Neural progenitor cell (in vitro differentiated cells): ENCODE measurements around the gene SFXN5. TPM values are rescaled to one million over a fixed set of nuclear protein-coding genes. Genes with fewer than 3 reads are reported as not detected.

Experiments
- DNase-seq: peaks from one replicate; pipeline ENCODE4 v3.0.0-alpha.2; 2016; ENCODE audit warnings: low spot score
- H2AFZ ChIP-seq: fragments of 200-600 bp; sonication (generic); replicated peaks from 2 replicates; pipeline ENCODE4 v1.6.1; 2016; ENCODE audit warnings: antibody characterized with exemption
- H3F3A ChIP-seq: fragments of 200-600 bp; sonication (generic); 2 replicates; pipeline ENCODE4 v1.6.1; 2016; ENCODE audit warnings: antibody characterized with exemption, low read depth
- H3K27ac ChIP-seq: fragments of 200-600 bp; sonication (generic); 2 replicates; pipeline ENCODE4 v1.5.1; 2016; ENCODE audit warnings: mild to moderate bottlenecking
- H3K27me3 ChIP-seq: fragments of 200-600 bp; sonication (generic); 2 replicates; pipeline ENCODE4 v1.6.1; 2016; ENCODE audit warnings: mild to moderate bottlenecking, moderate library complexity
- H3K36me3 ChIP-seq: fragments of 200-600 bp; sonication (generic); 2 replicates; pipeline ENCODE4 v1.5.1; 2016
- H3K4me1 ChIP-seq: fragments of 200-600 bp; sonication (generic); 2 replicates; pipeline ENCODE4 v1.6.1; 2016; ENCODE audit warnings: mixed run types
- H3K4me2 ChIP-seq: fragments of 200-600 bp; sonication (generic); 2 replicates; pipeline ENCODE4 v1.6.1; 2016
- H3K4me3 ChIP-seq: fragments of 200-600 bp; sonication (generic); 2 replicates; pipeline ENCODE4 v1.5.1; 2016
- H3K79me2 ChIP-seq: fragments of 200-600 bp; sonication (generic); 2 replicates; pipeline ENCODE4 v1.6.1; 2016; ENCODE audit warnings: low read depth
- H3K9ac ChIP-seq: fragments of 200-600 bp; sonication (generic); 2 replicates; pipeline ENCODE4 v1.6.1; 2016
- H3K9me3 ChIP-seq: fragments of 200-600 bp; sonication (generic); 2 replicates; pipeline ENCODE4 v1.5.1; 2016; ENCODE audit warnings: low read depth
- H4K20me1 ChIP-seq: fragments of 200-600 bp; sonication (generic); 2 replicates; pipeline ENCODE4 v1.6.1; 2016; ENCODE audit warnings: low read depth
- H3K27ac Mint-ChIP-seq: 3 replicates; pipeline ENCODE4 v1.8.0; 2021; ENCODE audit warnings: mixed read lengths
- H3K27me3 Mint-ChIP-seq: 2 replicates; pipeline ENCODE4 v1.8.0; 2022; ENCODE audit warnings: low read depth, mild to moderate bottlenecking, inconsistent platforms, moderate library complexity, mixed read lengths; ENCODE audit not compliant: insufficient read depth
- H3K36me3 Mint-ChIP-seq: 3 replicates; pipeline ENCODE4 v1.8.0; 2021; ENCODE audit warnings: mixed read lengths
- H3K4me1 Mint-ChIP-seq: 3 replicates; pipeline ENCODE4 v1.8.0; 2021; ENCODE audit warnings: mixed read lengths
- H3K4me3 Mint-ChIP-seq: 3 replicates; pipeline ENCODE4 v1.8.0; 2021; ENCODE audit warnings: mild to moderate bottlenecking, moderate library complexity, mixed read lengths
- H3K9me3 Mint-ChIP-seq: 3 replicates; pipeline ENCODE4 v1.8.0; 2020; ENCODE audit warnings: mixed read lengths
- EZH2 ChIP-seq: fragments of 200-600 bp; sonication (generic); IDR thresholded peaks from 2 replicates; pipeline ENCODE4 v1.6.1; 2017; ENCODE audit warnings: antibody characterized with exemption, mild to moderate bottlenecking, moderate library complexity
- EZH2phosphoT487 ChIP-seq: fragments of 200-600 bp; sonication (generic); IDR thresholded peaks from 2 replicates; pipeline ENCODE4 v1.6.1; 2017; ENCODE audit warnings: antibody characterized with exemption
- total RNA-seq: library from RNA; depleted of rRNA; stranded (reverse); fragments of >200 nt; gene quantifications from 2 replicates; pipeline ENCODE4 v1.2.3, GENCODE V29; 2015; ENCODE audit warnings: low replicate concordance
- TF ChIP-seq, protein P1 (sequence below): fragments of 200-600 bp; sonication (generic); IDR thresholded peaks from 2 replicates; pipeline ENCODE4 v1.5.1; 2017; ENCODE audit warnings: antibody characterized with exemption, mild to moderate bottlenecking

SFXN5 gene
- total RNA-seq, 1 donor from 2014 or later, result 3.4 TPM

DNA sequence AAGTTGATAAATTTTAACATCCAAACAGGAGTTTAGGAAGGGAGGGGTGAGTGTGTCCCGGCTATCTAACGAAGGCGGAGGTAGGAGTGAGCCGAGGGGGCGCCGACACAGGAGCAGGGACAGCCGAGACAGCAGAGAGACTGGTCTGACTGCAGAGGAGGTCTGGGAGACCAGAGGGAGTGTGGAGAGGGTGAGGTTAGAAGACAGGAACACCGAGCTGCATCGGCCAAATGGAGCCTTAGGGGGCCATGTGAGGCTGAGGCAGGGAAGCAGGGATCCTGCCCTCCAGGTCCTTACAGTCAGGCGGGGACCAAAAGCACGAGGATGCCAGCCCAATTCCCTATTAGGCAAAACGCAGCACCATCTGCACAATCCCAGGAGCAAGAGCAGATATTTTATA lies 67.0 kb downstream of the SFXN5 start:
- Histone ChIP-seq H3K27ac (no peak overlapping the region), H3K27me3 (no peaks in the 10 kb centered on the region), H2AFZ (no peak overlapping the region), H3K4me1 (no peaks in the 10 kb centered on the region), H3K9ac (no peak overlapping the region), H3F3A (no peaks in the 10 kb centered on the region), H4K20me1 (peaks cover 5% of the 10 kb centered on the region), H3K4me3 (no peak overlapping the region), H3K4me2 (no peak overlapping the region), H3K36me3 (no peaks in the 10 kb centered on the region), H3K9me3 (no peaks in the 10 kb centered on the region), H3K79me2 (no peaks in the 10 kb centered on the region)
- Mint-ChIP-seq H3K9me3 (no peaks in the 10 kb centered on the region), H3K36me3 (no peaks in the 10 kb centered on the region), H3K4me3 (no peak overlapping the region), H3K27me3 (peaks cover 2% of the 10 kb centered on the region), H3K4me1 (peaks cover 10% of the 10 kb centered on the region), H3K27ac (no peak overlapping the region)
- TF ChIP-seq EZH2phosphoT487 (no peak), EZH2 (no peak)
- TF ChIP-seq, protein P1, sequence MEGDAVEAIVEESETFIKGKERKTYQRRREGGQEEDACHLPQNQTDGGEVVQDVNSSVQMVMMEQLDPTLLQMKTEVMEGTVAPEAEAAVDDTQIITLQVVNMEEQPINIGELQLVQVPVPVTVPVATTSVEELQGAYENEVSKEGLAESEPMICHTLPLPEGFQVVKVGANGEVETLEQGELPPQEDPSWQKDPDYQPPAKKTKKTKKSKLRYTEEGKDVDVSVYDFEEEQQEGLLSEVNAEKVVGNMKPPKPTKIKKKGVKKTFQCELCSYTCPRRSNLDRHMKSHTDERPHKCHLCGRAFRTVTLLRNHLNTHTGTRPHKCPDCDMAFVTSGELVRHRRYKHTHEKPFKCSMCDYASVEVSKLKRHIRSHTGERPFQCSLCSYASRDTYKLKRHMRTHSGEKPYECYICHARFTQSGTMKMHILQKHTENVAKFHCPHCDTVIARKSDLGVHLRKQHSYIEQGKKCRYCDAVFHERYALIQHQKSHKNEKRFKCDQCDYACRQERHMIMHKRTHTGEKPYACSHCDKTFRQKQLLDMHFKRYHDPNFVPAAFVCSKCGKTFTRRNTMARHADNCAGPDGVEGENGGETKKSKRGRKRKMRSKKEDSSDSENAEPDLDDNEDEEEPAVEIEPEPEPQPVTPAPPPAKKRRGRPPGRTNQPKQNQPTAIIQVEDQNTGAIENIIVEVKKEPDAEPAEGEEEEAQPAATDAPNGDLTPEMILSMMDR, result no peak
- DNase-seq, result no peak

DNA sequence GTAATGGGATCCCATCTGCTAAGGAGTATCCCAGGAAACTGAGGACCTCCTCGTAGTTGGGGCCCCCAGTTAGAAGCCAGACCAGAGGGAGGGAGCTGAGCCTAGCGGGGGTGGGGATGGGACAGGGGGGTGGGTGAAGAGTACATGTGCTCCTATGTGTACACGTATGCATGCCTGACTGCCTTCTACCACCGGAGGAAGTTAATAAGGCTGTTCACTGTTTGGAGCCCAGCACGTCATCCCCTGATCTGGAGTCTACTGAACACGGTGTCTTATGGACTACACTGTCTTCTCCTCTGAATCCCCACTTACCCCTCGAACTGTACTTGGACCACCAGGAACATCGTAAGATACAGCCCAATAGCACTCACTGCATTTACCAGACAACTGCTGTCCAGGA lies 68.5 kb downstream of the SFXN5 start:
- Histone ChIP-seq H4K20me1 (peaks cover 5% of the 10 kb centered on the region), H3K9me3 (no peaks in the 10 kb centered on the region), H3K79me2 (no peaks in the 10 kb centered on the region), H3K4me1 (no peaks in the 10 kb centered on the region), H3K27ac (no peak overlapping the region), H3K36me3 (no peaks in the 10 kb centered on the region), H3K4me2 (no peak overlapping the region), H3K4me3 (no peak overlapping the region), H2AFZ (no peak overlapping the region), H3K27me3 (no peaks in the 10 kb centered on the region), H3F3A (no peaks in the 10 kb centered on the region), H3K9ac (no peak overlapping the region)
- no peak for DNase-seq
- no peak overlapping the region for H3K4me3 Mint-ChIP-seq
- H3K9me3 Mint-ChIP-seq, result no peaks in the 10 kb centered on the region
- H3K4me1 Mint-ChIP-seq, result peaks cover 10% of the 10 kb centered on the region
- H3K27ac Mint-ChIP-seq, result no peak overlapping the region
- H3K36me3 Mint-ChIP-seq, result no peaks in the 10 kb centered on the region
- TF ChIP-seq, protein P1, result no peak
- no peak for TF ChIP-seq EZH2phosphoT487
- no peak for TF ChIP-seq EZH2
- H3K27me3 Mint-ChIP-seq, result peaks cover 2% of the 10 kb centered on the region

DNA sequence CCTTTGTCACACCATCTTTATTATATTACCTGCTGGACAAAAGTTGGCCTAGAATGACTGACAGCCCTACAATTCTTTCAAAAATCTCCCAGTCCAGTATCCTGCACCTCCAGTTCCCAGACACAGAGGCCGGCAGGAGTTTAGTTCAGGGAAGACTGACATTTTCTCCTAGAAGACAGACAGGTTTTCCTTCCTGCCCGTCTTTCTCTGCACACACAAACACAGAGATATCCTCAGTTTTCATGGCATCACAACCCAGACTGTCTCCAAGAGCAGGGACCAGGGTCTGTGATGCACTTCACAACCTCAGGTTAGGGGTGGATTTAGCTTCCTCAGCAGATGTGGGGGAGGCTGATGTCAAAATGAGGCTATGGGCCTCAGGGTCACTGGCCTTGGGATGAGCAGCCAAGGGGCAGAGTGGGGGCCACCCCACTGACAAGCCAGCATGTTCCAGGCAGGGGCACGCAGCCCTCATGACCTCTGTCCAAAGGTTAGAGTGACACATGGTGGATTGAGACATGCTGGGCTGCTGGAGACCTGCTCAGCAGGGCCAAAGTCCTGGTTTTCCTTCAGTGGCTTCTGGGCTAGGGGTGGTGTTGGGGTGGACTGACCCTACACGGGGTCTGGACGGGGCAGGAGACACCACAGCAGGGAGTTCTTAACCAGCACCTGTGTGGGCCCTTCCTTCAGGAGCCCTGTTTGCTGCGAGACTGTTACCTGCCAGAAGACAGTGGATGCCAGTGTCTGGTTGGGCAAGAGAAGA lies 70.5 kb downstream of the SFXN5 start:
- no peaks in the 10 kb centered on the region for H3K79me2 ChIP-seq
- H3K27me3 ChIP-seq, result peaks cover 10% of the 10 kb centered on the region
- DNase-seq, result no peak
- H3K27ac ChIP-seq, result no peak overlapping the region
- no peak overlapping the region for H3K9ac ChIP-seq
- peaks cover 2% of the 10 kb centered on the region for H3K27me3 Mint-ChIP-seq
- H3F3A ChIP-seq, result peaks cover 10% of the 10 kb centered on the region
- H3K4me1 Mint-ChIP-seq, result peaks cover 14% of the 10 kb centered on the region
- H3K4me2 ChIP-seq, result no peak overlapping the region
- H3K36me3 ChIP-seq, result no peaks in the 10 kb centered on the region
- no peaks in the 10 kb centered on the region for H3K36me3 Mint-ChIP-seq
- peaks cover 5% of the 10 kb centered on the region for H3K4me1 ChIP-seq
- TF ChIP-seq, protein P1, result no peak
- TF ChIP-seq EZH2phosphoT487 (no peak), EZH2 (no peak)
- no peaks in the 10 kb centered on the region for H3K9me3 Mint-ChIP-seq
- no peak overlapping the region for H3K4me3 ChIP-seq
- no peak overlapping the region for H3K4me3 Mint-ChIP-seq
- H3K9me3 ChIP-seq, result no peaks in the 10 kb centered on the region
- no peak overlapping the region for H3K27ac Mint-ChIP-seq
- peaks cover 16% of the 10 kb centered on the region for H4K20me1 ChIP-seq
- H2AFZ ChIP-seq, result no peak overlapping the region
